ENCODE data around the gene PYURF. TPM values are rescaled to one million over a fixed set of nuclear protein-coding genes. Genes with fewer than 3 reads are reported as not detected.

Gene PYURF
- total and polyA plus RNA-seq, 2 of the 4 experiments (the other 2 are of a cell fraction) = 40.2 to 43.4 TPM

DNA sequence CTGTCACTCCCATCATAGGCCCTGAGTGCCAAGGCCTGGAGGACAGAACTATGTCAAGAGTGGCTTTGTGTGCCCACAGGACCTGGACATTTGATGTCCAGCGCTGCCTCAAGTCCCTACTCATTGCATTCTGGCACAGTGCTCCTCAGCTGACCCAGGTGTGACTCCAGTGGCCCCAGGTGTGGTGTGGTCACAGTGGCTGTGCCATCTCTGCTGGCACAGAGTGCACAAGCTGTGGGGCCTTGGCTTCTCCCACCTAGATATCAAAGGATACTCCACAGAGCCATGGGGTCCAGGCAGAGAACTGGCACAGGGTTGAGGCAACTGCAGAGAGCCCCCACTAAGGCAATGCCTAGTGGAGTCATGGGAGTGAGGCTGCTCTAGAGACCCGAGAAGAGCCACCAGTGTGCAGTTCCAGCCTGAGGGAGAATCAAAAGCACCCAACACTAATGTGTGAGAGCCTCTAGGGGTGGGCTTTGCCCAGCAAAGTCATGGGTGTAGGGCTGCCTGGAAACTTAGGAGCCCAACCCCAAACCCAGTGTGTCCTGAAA, 25.6 kb downstream of the PYURF start:
- Histone ChIP-seq H3K14ac (replicated peaks; ENCODE audit: low read depth, low read length) (no peak overlapping the region), H3K4ac (ENCODE audit: low read depth, low read length) (no peak overlapping the region), H3K23ac (ENCODE audit: low read depth, low read length) (no peak overlapping the region), H4K91ac (ENCODE audit: insufficient read depth, low read depth, low read length) (no peak overlapping the region), H3K27me3 (ENCODE audit: control insufficient read depth, insufficient read depth, low read length) (peaks cover 6% of the 10 kb centered on the region), H3K4me3 (ENCODE audit: insufficient read depth, low read depth, low read length) (no peak overlapping the region), H3K4me2 (ENCODE audit: low read depth, low read length) (no peak overlapping the region), H2BK15ac (ENCODE audit: low read depth, low read length) (no peak overlapping the region), H2BK20ac (ENCODE audit: low read depth, low read length) (no peak overlapping the region), H3K9ac (ENCODE audit: low read depth, low read length) (no peak overlapping the region), H3K4me1 (ENCODE audit: control insufficient read depth, insufficient read depth, low read length) (no peaks in the 10 kb centered on the region), H4K8ac (ENCODE audit: low read depth in 2 of 2, low read length in 2 of 2) (no peak overlapping the region), H2AK5ac (ENCODE audit: low read depth, low read length) (no peak overlapping the region), H2AK9ac (replicated peaks; ENCODE audit: low read depth, low read length, poor library complexity) (no peak overlapping the region), H2BK5ac (ENCODE audit: low read depth, low read length, poor library complexity, severe bottlenecking) (no peak overlapping the region), H4K20me1 (ENCODE audit: insufficient read depth, low read length) (no peaks in the 10 kb centered on the region), H3K79me1 (ENCODE audit: low read depth in 1 of 2, low read length in 2 of 2) (no peaks in the 10 kb centered on the region), H2AFZ (replicated peaks; ENCODE audit: low read length, poor library complexity) (no peak overlapping the region), H3K9me1 (ENCODE audit: insufficient read depth, low read length) (no peaks in the 10 kb centered on the region), H3K56ac (ENCODE audit: extremely low read depth, insufficient read depth, low read length) (no peak overlapping the region), H3K9me3 (ENCODE audit: control insufficient read depth, insufficient read depth, low read length) (no peaks in the 10 kb centered on the region), H3K36me3 (ENCODE audit: control insufficient read depth, insufficient read depth, low read length) (no peaks in the 10 kb centered on the region), H2BK120ac (ENCODE audit: low read depth, low read length) (no peak overlapping the region), H3K18ac (ENCODE audit: low read depth, low read length) (no peak overlapping the region), H4K5ac (ENCODE audit: low read depth, low read length) (no peak overlapping the region), H3K27ac (ENCODE audit: insufficient read depth, low read length) (no peak overlapping the region)
- intact Hi-C loops (cut with micrococcal nuclease) = no loop called here
- TF ChIP-seq BHLHE40 (IDR thresholded peaks at IDR 0.05; ENCODE audit: low read depth, low read length) (no peak), RAD21 (IDR thresholded peaks at IDR 0.05; ENCODE audit: low read length) (no peak), RFX5 (IDR thresholded peaks at IDR 0.05; ENCODE audit: low read depth, low read length) (no peak), CHD1 (IDR thresholded peaks at IDR 0.05; ENCODE audit: low read depth, low read length) (no peak), SMC3 (IDR thresholded peaks at IDR 0.05; ENCODE audit: low read depth, low read length) (no peak), FOS (IDR thresholded peaks at IDR 0.05; ENCODE audit: low read depth, low read length) (no peak), MAZ (IDR thresholded peaks at IDR 0.05; ENCODE audit: borderline replicate concordance, low read depth, low read length) (no peak), USF2 (IDR thresholded peaks at IDR 0.05; ENCODE audit: low read depth, low read length) (no peak), POLR2A (IDR thresholded peaks at IDR 0.05; ENCODE audit: low read depth, low read length) (no peak), RCOR1 (IDR thresholded peaks at IDR 0.05; ENCODE audit: insufficient replicate concordance, low read length) (no peak)
- TF ChIP-seq, protein P1, sequence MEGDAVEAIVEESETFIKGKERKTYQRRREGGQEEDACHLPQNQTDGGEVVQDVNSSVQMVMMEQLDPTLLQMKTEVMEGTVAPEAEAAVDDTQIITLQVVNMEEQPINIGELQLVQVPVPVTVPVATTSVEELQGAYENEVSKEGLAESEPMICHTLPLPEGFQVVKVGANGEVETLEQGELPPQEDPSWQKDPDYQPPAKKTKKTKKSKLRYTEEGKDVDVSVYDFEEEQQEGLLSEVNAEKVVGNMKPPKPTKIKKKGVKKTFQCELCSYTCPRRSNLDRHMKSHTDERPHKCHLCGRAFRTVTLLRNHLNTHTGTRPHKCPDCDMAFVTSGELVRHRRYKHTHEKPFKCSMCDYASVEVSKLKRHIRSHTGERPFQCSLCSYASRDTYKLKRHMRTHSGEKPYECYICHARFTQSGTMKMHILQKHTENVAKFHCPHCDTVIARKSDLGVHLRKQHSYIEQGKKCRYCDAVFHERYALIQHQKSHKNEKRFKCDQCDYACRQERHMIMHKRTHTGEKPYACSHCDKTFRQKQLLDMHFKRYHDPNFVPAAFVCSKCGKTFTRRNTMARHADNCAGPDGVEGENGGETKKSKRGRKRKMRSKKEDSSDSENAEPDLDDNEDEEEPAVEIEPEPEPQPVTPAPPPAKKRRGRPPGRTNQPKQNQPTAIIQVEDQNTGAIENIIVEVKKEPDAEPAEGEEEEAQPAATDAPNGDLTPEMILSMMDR (conservative IDR thresholded peaks at IDR 0.05; ENCODE audit: low read depth, low read length) = no peak
- TF ChIP-seq, protein P2, sequence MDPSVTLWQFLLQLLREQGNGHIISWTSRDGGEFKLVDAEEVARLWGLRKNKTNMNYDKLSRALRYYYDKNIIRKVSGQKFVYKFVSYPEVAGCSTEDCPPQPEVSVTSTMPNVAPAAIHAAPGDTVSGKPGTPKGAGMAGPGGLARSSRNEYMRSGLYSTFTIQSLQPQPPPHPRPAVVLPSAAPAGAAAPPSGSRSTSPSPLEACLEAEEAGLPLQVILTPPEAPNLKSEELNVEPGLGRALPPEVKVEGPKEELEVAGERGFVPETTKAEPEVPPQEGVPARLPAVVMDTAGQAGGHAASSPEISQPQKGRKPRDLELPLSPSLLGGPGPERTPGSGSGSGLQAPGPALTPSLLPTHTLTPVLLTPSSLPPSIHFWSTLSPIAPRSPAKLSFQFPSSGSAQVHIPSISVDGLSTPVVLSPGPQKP (IDR thresholded peaks at IDR 0.05; ENCODE audit: borderline replicate concordance, low read depth, low read length) = no peak
- ChIA-PET POLR2A (ENCODE audit: unreplicated experiment) (no interaction called here), CTCF (no interaction called here)
- ATAC-seq (ENCODE audit: low read depth) (no peak), DNase-seq (no peak)
- BruUV-seq (replicated peaks) = no TSS peak
- in situ Hi-C loops (cut with MboI; ENCODE audit: low sequenced_read_pairs) = no loop called here
- dilution Hi-C loops (cut with HindIII; ENCODE audit: low sequenced_read_pairs, unreplicated experiment) = no loop called here
- WGBS, 2 experiments (ENCODE audit: extremely low coverage in 2 of 2, insufficient read length in 1 of 2) = no CpG with 5 or more reads among the region's 2 CpGs
